Measurements from ENCODE around the gene ZCCHC13.

ZCCHC13 gene

GRCh38 chrX:74277320-74277719, 26.7 kb upstream of the ZCCHC13 start:
- no peak overlapping the region for H3K4me3 ChIP-seq (ENCODE audit: low read length)
- no peak for DNase-seq (ENCODE audit: low read depth)
- no peak for TF ChIP-seq CTCF (conservative IDR thresholded peaks at IDR 0.05; ENCODE audit: low read length)

GRCh38 chrX:74277846-74278245, 26.1 kb upstream of the ZCCHC13 start:
- no peak overlapping the region for H3K4me3 ChIP-seq (ENCODE audit: low read length)
- TF ChIP-seq CTCF (conservative IDR thresholded peaks at IDR 0.05; ENCODE audit: low read length), result no peak
- DNase-seq (ENCODE audit: low read depth), result no peak

- no peak for TF ChIP-seq CTCF (conservative IDR thresholded peaks at IDR 0.05; ENCODE audit: low read length)
- no peak for DNase-seq (ENCODE audit: low read depth)
- no peak overlapping the region for H3K4me3 ChIP-seq (ENCODE audit: low read length)
These were observed 23.2 kb upstream of the ZCCHC13 start for GRCh38 chrX:74280759-74281158.

- no peak for TF ChIP-seq CTCF (conservative IDR thresholded peaks at IDR 0.05; ENCODE audit: low read length)
- no peak for DNase-seq (ENCODE audit: low read depth)
- H3K4me3 ChIP-seq (ENCODE audit: low read length), result no peak overlapping the region
These were observed 19.5 kb upstream of the ZCCHC13 start for GRCh38 chrX:74284391-74284952.

- TF ChIP-seq CTCF (conservative IDR thresholded peaks at IDR 0.05; ENCODE audit: low read length), result no peak
- peak; percentile 47 for DNase-seq (ENCODE audit: low read depth)
These were observed 16.8 kb upstream of the ZCCHC13 start for GRCh38 chrX:74286950-74287740.

GRCh38 chrX:74291577-74291963, 12.4 kb upstream of the ZCCHC13 start:
- no peak for DNase-seq (ENCODE audit: low read depth)
- peak overlapping the region; percentile 79 for H3K4me3 ChIP-seq (ENCODE audit: low read length)
- TF ChIP-seq CTCF (conservative IDR thresholded peaks at IDR 0.05; ENCODE audit: low read length), result no peak

More at GRCh38 chrX:74286950-74287740, 16.8 kb upstream of the ZCCHC13 start:
- no peak overlapping the region for H3K4me3 ChIP-seq (ENCODE audit: low read length)

All from AG10803 (cell line).